CD4-positive, alpha-beta T cell treated with Interleukin-1 beta for 1 hour (primary cell): Measurements from ENCODE around the gene HCN3.
"Not testable (repeated sequence)": the region's sequence is repeated elsewhere in the genome, so short reads cannot be mapped to it uniquely, and the experiment has no call there.

Experiments used
- DNase-seq, 2 donors: peaks; one replicate each; pipeline ENCODE4 v3.0.0-alpha.2; 2020 to 2022

Gene HCN3

DNA sequence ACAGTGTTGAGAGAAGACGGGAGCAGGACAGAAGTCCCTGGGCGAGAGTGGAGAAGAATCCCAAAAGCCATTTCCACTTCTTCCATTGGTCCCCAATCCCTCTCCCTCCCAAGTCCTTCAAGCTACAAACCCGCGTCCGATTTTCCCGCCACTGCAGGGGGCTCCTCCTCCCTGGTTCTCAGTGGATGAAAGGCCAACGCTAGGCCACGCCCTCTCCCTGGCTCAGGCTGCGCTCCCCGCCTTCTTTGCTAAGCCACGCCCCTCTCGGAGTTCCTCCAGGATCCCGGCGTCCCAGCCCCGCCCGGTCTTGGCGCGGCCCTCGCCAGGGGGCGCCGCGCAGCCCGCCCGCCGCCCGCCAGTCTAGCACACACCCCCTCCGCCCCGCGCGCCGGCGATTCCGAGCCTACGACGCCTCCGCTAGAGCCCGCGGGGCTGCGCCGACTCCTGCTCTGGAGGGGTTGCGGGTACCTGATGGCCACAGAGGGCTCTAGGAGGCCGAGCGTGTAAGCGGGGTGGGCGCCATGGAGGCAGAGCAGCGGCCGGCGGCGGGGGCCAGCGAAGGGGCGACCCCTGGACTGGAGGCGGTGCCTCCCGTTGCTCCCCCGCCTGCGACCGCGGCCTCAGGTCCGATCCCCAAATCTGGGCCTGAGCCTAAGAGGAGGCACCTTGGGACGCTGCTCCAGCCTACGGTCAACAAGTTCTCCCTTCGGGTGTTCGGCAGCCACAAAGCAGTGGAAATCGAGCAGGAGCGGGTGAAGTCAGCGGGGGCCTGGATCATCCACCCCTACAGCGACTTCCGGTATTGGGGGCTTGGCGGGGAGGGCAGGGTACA is at the start of gene HCN3:
Gene HCN3 (plus strand): TSS at position 394 of the 832 bp plus-strand sequence. CDS start 128 bp downstream, at position 522.
- DNase-seq: peak; percentile 94 to 95

GRCh38 chr1:155228096-155228427 is 49.2 kb upstream of the HCN3 start:
- DNase-seq: no peak

DNA sequence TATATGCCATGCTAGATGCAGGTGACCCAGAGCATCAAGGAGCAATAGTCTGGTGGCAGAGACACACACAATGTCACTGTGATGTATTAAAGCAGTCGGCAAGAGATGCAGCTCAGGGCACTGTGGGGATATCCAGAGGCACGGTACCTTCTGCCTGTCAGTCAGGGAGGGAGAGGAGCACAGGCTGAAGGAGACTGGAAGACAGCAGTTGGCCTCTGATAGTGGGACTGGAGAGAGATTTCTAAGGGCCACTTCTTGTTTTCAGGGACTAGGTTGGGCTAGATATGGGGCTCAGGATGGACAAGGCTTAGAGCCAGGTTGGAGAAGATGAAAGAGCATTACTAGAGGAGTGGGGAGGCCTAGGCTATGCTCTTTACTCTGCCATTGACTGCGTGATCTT is 46.0 kb upstream of the HCN3 start:
- DNase-seq: not testable (repeated sequence)

DNA sequence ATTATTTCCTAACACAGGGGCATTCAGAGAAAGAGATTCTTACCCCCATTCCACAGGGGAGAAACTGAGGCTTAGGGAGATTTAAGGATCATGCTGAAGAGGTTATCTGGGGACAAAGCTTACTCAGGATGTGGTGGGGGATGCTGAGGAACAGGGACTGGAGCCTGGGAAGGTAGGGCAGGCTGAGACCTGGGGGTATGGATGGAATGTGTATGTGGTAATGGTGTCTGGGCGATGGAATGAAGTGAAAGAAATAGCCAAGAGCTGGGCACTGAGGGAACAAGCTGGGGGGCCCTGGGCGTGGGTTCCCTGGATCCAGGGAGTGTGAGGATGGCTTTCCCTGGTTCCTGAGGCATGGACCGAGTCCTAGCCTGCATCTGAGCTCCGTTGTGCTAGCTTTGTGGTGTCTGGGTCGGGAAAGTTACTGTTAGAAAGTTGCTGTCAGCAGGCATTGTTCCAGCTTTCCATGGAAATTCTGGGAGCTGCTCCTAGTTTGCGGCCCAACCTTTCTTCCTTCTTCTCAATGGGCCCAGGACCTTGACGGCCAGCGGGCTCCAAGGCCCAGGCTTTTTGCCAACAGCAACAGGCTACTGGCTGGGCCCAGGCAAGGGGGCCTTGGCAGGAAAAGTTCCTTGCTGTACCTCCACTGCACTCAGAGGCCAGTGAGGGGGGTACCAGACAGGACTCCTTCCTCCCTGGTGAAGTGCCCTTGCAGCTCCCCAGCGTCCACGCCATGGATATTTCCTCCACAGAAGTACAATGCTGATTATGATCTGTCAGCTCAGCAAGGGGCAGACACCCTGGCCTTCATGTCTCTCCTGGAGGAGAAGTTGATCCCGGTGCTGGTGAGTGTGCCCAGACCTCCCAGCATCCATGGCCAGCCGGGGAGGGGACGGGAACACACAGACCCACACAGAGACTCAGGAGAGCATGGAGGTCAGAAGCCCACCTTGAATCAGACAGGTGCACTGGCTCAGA is 45.0 kb upstream of the HCN3 start:
- not testable (repeated sequence) for DNase-seq

DNA sequence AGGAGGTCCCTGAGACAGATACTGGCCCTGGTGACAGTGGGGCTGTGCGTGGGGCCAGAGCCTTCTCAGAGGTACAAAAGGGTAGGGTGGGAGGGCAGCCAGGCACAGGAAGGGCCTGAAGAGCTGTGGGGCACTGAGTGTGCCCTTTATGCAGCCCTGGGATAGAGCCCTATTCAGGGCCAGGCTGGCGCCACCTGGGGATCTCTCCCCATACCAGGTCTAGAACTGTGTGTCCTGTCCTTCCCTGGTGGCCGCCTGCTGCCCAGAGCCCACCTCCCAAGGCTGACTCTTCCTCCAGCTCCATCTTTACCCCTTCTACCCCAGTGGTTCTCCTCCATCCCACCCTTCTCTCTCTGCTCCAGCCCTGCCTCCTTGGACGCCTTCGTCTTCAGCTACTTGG is 43.8 kb upstream of the HCN3 start:
- not testable (repeated sequence) for DNase-seq

GRCh38 chr1:155235375-155235774 is 41.9 kb upstream of the HCN3 start:
- peak in 1 of 2 donors; percentile 38 for DNase-seq

- no peak for DNase-seq
These were observed 40.8 kb upstream of the HCN3 start for GRCh38 chr1:155236451-155236850.

GRCh38 chr1:155241069-155241679 is 36.1 kb upstream of the HCN3 start:
- peak; percentile 73 to 81 for DNase-seq

DNA sequence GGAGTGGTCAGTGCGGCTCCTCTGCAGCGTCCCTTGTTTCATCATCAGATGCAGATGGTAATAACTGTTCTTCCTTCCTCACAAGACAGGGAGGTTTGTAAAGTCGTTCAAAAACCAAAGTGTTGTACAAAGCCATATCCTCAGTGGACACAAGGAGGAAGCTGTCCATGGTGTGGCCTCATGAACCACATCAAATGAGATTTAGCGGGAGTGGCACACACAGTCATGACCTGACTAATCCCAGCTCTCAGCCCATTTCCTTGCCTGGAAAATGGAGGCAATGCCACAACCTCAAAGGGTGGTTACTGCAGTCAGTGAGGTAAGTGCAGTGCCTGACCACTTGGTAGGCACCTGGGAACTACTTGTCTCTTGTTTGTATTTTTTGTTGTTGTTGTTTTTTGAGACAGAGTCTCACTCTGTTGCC is 35.4 kb upstream of the HCN3 start:
- DNase-seq: peak in 1 of 2 donors; percentile 40

DNA sequence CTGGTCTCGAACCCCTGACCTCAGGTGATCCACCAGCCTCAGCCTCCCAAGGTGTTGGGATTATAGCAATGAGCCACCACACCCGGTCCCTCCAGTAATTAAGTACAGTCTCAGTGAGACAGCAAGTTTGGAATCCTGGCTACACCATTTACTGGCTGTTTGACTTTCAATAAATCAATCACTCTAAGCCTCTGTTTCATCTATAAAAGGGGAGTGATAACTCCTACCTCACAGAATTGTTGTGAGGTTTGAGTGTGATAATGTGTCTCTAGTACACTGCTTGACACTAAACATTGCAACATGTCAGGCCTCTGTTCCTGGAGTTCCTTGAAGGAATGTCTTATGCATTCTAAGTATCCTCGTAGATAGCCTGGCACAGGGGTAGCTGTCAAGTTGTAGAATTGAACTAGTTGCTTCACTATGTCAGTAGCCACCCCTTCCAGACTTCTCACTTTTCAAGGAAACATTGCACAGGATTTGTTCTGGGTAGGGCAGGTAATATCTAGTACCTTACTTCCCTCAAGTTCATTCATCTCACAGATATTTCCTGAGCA is 34.4 kb upstream of the HCN3 start:
- no peak for DNase-seq

GRCh38 chr1:155244368-155245162 is 32.7 kb upstream of the HCN3 start:
- DNase-seq: peak; percentile 96 to 97

DNA sequence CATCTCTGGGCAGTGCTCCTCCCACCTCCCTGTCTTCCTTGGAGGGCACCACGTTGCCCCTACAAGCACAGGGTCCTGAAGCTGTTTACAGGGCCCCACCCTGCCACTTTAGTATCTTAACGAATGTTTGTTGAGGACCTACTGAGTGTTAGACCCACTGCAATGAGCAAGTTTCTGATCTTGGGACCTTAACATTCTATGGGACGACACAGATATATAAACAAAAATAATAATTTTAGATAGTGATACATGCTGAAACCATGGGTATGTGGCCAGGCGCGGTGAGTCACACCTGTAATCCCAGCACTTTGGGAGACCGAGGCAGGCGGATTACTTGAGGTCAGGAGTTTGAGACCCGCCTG is 32.1 kb upstream of the HCN3 start:
- DNase-seq: peak in 1 of 2 donors; percentile 21

DNA sequence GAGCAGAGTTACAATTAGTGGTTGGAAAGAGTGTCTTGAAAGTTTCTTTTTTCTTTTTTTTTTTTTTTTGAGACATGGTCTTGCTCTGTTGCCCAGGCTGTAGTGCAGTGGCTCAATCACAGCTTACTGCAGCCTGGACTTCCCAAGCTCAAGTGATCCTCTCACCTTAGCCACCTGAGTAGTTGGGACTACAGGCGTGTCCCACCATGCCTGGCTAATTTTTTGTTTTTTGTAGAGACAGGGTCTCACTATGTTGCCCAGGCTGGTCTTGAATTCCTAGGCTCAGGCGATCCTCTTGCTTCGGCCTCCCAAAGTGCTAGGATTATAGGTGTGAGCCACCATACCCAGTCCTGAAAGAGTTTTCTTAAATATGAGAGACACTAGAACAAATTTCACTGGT is 30.5 kb upstream of the HCN3 start:
- not testable (repeated sequence) for DNase-seq

- no peak for DNase-seq
These were observed 29.4 kb upstream of the HCN3 start for GRCh38 chr1:155247667-155248553.

DNA sequence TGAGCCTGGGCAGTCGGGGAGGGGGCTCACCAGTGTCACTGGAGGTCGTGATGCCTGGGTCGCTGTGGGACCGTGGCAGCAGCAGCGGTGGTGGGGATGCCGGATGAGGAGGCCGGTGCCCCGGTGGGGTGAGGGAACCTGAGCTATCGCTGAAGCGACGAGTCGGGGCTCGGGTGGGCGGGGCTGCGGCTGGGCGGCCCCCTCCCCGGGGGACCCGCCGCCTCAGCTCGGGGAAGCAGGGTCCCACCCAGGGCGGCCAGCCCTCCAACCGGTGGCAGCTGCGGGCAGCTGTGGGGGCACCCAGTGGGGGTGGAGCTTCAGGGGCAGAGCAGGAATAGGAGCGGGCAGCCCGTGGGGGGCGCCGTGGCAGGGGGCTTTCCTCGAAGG is 27.0 kb upstream of the HCN3 start:
- no peak for DNase-seq

- peak; percentile 94 to 95 for DNase-seq
These were observed 26.4 kb upstream of the HCN3 start for GRCh38 chr1:155250633-155251449.

- DNase-seq: no peak
These were observed 25.7 kb upstream of the HCN3 start for GRCh38 chr1:155251566-155251965.

GRCh38 chr1:155253208-155253607 is 24.1 kb upstream of the HCN3 start:
- DNase-seq: no peak

- DNase-seq: no peak
These were observed 23.5 kb upstream of the HCN3 start for GRCh38 chr1:155253797-155254196.

- no peak for DNase-seq
These were observed 23.0 kb upstream of the HCN3 start for GRCh38 chr1:155254228-155254713.
